Sigmoid colon (tissue), 4 donors: ENCODE data around the gene CEP104.

Experiments used
- CTCF ChIP-seq, 4 experiments: fragments of 450-650 bp in 3 of 4; fragments of 200-600 bp in 1 of 4; IDR thresholded peaks; one replicate each; pipeline ENCODE4 v1.5.1; 2016 to 2019; ENCODE audit warnings: antibody characterized with exemption in 4 of 4, mild to moderate bottlenecking in 3 of 4, moderate library complexity in 2 of 4
- EP300 ChIP-seq, 4 donors: sonication (generic); formaldehyde crosslinking; IDR thresholded peaks; one replicate each; pipeline ENCODE4 v1.6.1; 2017; ENCODE audit warnings: antibody characterized with exemption in 4 of 4
- POLR2AphosphoS5 ChIP-seq, 4 donors: sonication (generic); formaldehyde crosslinking; IDR thresholded peaks; one replicate each; pipeline ENCODE4 v1.6.1; 2017; ENCODE audit warnings: antibody characterized with exemption in 4 of 4

GRCh38 chr1:3819771-3820200 lies 37.2 kb downstream of the CEP104 start:
- TF ChIP-seq CTCF (IDR thresholded peaks at IDR 0.05) (no peak), EP300 (IDR thresholded peaks at IDR 0.05) (no peak), POLR2AphosphoS5 (IDR thresholded peaks at IDR 0.05) (no peak)
